Measurements from ENCODE around the gene SLC39A10. TPM values are rescaled to one million over a fixed set of nuclear protein-coding genes. Genes with fewer than 3 reads are reported as not detected.
"Not testable (repeated sequence)": the region's sequence is repeated elsewhere in the genome, so short reads cannot be mapped to it uniquely, and the experiment has no call there.

Gene SLC39A10
- total and polyA plus RNA-seq, 2 donors (not counting 1 experiment from before 2014, with no cell fraction given) = 18.6 to 99.3 TPM

DNA sequence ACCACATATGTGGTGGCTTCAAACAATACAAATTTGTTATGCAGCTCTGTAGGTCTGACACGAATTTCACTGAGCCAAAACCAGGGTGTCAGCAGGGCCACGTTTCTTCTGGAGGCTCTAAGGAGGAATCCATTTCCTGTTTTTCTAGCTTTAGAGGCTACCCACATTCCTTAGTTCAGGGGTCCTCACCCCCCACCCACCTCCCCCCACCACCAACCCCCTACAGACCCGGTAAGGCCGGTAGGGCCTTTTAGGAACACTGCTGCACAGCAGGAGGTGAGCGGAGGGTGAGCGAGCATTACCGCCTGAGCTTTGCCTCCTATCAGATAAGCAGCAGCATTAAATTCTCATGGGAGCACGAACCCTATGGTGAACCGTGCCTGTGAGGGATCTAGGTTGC lies 10.6 kb upstream of the SLC39A10 start:
- H3K27ac Mint-ChIP-seq = peak overlapping the region; percentile 76
- peak overlapping the region; percentile 46 for H2AFZ ChIP-seq (ENCODE audit: insufficient read depth, low read depth, low read length, poor library complexity, severe bottlenecking)
- H3K27me3 ChIP-seq (replicated peaks in 1 of 4; ENCODE audit: control extremely low read depth in 1 of 4, control insufficient read depth in 3 of 4, insufficient read depth in 4 of 4, low read length in 3 of 4) = no peaks in the 10 kb centered on the region
- no peak overlapping the region for H3K4me3 ChIP-seq (ENCODE audit: control extremely low read depth in 1 of 5, extremely low read depth in 1 of 5, insufficient read depth in 1 of 5, low read depth in 2 of 5, low read length in 4 of 5)
- no peak overlapping the region for H3K4me3 Mint-ChIP-seq
- no peaks in the 10 kb centered on the region for H3K36me3 ChIP-seq (replicated peaks in 1 of 2; ENCODE audit: control extremely low read depth in 1 of 2, control insufficient read depth in 1 of 2, extremely low read depth in 1 of 2, insufficient read depth in 2 of 2, low read length in 1 of 2)
- H3K27ac ChIP-seq (ENCODE audit: low read length in 2 of 2) = peak overlapping the region; percentile 11 to 95
- no peak for DNase-seq
- peaks cover 62% of the 10 kb centered on the region for H3K4me1 Mint-ChIP-seq
- intact Hi-C loops (cut with micrococcal nuclease) = no loop called here
- POLR2A ChIA-PET = no interaction called here
- H3K27me3 Mint-ChIP-seq = no peaks in the 10 kb centered on the region
- no peaks in the 10 kb centered on the region for H4K20me1 ChIP-seq (ENCODE audit: control insufficient read depth, insufficient read depth, low read length, poor library complexity, severe bottlenecking)
- peak overlapping the region; percentile 75 for H3K4me2 ChIP-seq (replicated peaks; ENCODE audit: low read depth, low read length, poor library complexity, severe bottlenecking)
- TF ChIP-seq, protein P1, sequence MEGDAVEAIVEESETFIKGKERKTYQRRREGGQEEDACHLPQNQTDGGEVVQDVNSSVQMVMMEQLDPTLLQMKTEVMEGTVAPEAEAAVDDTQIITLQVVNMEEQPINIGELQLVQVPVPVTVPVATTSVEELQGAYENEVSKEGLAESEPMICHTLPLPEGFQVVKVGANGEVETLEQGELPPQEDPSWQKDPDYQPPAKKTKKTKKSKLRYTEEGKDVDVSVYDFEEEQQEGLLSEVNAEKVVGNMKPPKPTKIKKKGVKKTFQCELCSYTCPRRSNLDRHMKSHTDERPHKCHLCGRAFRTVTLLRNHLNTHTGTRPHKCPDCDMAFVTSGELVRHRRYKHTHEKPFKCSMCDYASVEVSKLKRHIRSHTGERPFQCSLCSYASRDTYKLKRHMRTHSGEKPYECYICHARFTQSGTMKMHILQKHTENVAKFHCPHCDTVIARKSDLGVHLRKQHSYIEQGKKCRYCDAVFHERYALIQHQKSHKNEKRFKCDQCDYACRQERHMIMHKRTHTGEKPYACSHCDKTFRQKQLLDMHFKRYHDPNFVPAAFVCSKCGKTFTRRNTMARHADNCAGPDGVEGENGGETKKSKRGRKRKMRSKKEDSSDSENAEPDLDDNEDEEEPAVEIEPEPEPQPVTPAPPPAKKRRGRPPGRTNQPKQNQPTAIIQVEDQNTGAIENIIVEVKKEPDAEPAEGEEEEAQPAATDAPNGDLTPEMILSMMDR (IDR thresholded peaks at IDR 0.05) = no peak
- TF ChIP-seq EZH2 (IDR thresholded peaks at IDR 0.05; ENCODE audit: borderline replicate concordance, insufficient read depth, low read depth, low read length, poor library complexity, severe bottlenecking) = no peak
- 71% methylated on average over 2 of the region's 9 CpGs for WGBS (ENCODE audit: insufficient coverage)
- no peak overlapping the region for H3K9ac ChIP-seq (ENCODE audit: low read length)
- no peak for ATAC-seq (ENCODE audit: low read depth)
- CTCF ChIA-PET = interaction anchor here (0.7 to 0.8 kb wide), 2 partner anchors 9 to 13 kb away, joined by 3 read pairs; no protein-coding TSS in a partner anchor
- no peaks in the 10 kb centered on the region for H3K9me3 ChIP-seq (ENCODE audit: control extremely low read depth in 1 of 3, control insufficient read depth in 2 of 3, insufficient read depth in 1 of 3, low read length in 2 of 3)
- no peaks in the 10 kb centered on the region for H3K9me3 Mint-ChIP-seq (ENCODE audit: insufficient read depth)
- H3K79me2 ChIP-seq (ENCODE audit: control insufficient read depth, insufficient read depth, low read length) = peaks cover 8% of the 10 kb centered on the region
- peaks cover 59 to 60% of the 10 kb centered on the region in 2 donors for H3K4me1 ChIP-seq (ENCODE audit: control insufficient read depth in 2 of 2, insufficient read depth in 2 of 2, low read length in 2 of 2)

DNA sequence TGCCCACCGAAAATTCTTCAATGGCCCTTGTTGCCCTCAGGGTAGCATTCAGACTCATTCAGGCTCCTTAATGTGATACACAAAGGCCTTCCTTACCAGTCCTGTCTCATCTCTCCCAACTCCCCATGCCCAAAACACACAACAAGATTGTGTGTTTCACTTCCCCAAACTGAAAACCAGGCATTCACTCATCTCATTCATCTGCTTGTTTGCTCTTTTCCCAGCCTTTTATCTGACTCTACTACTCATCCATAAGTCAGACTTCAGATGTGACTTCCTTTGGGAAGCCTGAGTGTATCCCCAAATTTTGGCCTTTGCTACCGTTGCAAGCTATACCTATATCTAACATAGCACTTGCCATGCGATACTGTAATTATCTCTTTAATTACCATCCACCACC lies 9.7 kb upstream of the SLC39A10 start:
- peak overlapping the region; percentile 76 for H3K27ac Mint-ChIP-seq
- CTCF ChIA-PET = interaction anchor here (0.7 kb wide), 1 partner anchor 9 kb away, joined by 3 read pairs; the partner anchor contains the start of gene SLC39A10
- H3K4me2 ChIP-seq (replicated peaks; ENCODE audit: low read depth, low read length, poor library complexity, severe bottlenecking) = peak overlapping the region; percentile 75

DNA sequence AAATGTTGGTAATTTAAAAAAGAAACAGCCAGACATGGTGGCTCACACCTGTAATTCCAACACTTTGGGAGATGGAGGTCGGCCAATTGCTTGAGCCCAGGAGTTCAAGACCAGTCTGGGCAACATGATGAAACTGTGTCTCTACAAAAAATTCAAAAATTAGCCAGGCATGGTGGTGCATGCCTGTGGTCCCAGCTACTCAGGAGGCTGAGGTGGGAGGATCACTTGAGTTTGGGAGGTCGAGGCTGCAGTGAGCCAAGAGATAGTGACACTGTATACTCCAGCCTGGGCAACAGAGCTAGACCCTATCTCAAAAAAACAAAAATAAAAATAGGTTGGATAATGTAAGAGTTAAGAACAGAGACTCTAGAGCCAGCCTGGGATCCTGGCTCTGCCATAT lies 8.7 kb upstream of the SLC39A10 start:
- DNase-seq; POLR2A ChIA-PET; H3K27me3 Mint-ChIP-seq; H3K27me3 ChIP-seq (replicated peaks in 1 of 4; ENCODE audit: control extremely low read depth in 1 of 4, control insufficient read depth in 3 of 4, insufficient read depth in 4 of 4, low read length in 3 of 4); H3K36me3 ChIP-seq (replicated peaks in 1 of 2; ENCODE audit: control extremely low read depth in 1 of 2, control insufficient read depth in 1 of 2, extremely low read depth in 1 of 2, insufficient read depth in 2 of 2, low read length in 1 of 2); intact Hi-C loops (cut with micrococcal nuclease); H4K20me1 ChIP-seq (ENCODE audit: control insufficient read depth, insufficient read depth, low read length, poor library complexity, severe bottlenecking); ATAC-seq (ENCODE audit: low read depth); H3K9me3 ChIP-seq (ENCODE audit: control extremely low read depth in 1 of 3, control insufficient read depth in 2 of 3, insufficient read depth in 1 of 3, low read length in 2 of 3); H3K9me3 Mint-ChIP-seq (ENCODE audit: insufficient read depth): not testable (repeated sequence)
- Mint-ChIP-seq H3K4me3 (peak overlapping the region; percentile 59), H3K4me1 (peaks cover 61% of the 10 kb centered on the region), H3K27ac (peak overlapping the region; percentile 97)
- H3K4me2 ChIP-seq (replicated peaks; ENCODE audit: low read depth, low read length, poor library complexity, severe bottlenecking) = peak overlapping the region; percentile 75
- H3K4me1 ChIP-seq (ENCODE audit: control insufficient read depth in 2 of 2, insufficient read depth in 2 of 2, low read length in 2 of 2) = peaks cover 55 to 58% of the 10 kb centered on the region in 2 donors
- H3K9ac ChIP-seq (ENCODE audit: low read length) = peak overlapping the region; percentile 59
- WGBS (ENCODE audit: insufficient coverage) = 88% methylated on average over 1 of the region's 2 CpGs
- H3K27ac ChIP-seq (ENCODE audit: low read length in 2 of 2) = peak overlapping the region; percentile 93 to 95
- peak overlapping the region; percentile 33 for H2AFZ ChIP-seq (ENCODE audit: insufficient read depth, low read depth, low read length, poor library complexity, severe bottlenecking)
- H3K79me2 ChIP-seq (ENCODE audit: control insufficient read depth, insufficient read depth, low read length) = peaks cover 13% of the 10 kb centered on the region
- H3K4me3 ChIP-seq (ENCODE audit: control extremely low read depth in 1 of 5, extremely low read depth in 1 of 5, insufficient read depth in 1 of 5, low read depth in 2 of 5, low read length in 4 of 5) = peak overlapping the region in 1 of 5 experiments; percentile 48
- CTCF ChIA-PET = interaction anchor here (4.1 kb wide), 1 partner anchor 71 kb away, joined by 29 read pairs; no protein-coding TSS in a partner anchor

More for the DNA sequence above, 9.7 kb upstream of the SLC39A10 start:
- Histone ChIP-seq H4K20me1 (ENCODE audit: control insufficient read depth, insufficient read depth, low read length, poor library complexity, severe bottlenecking) (no peaks in the 10 kb centered on the region), H3K27me3 (replicated peaks in 1 of 4; ENCODE audit: control extremely low read depth in 1 of 4, control insufficient read depth in 3 of 4, insufficient read depth in 4 of 4, low read length in 3 of 4) (no peaks in the 10 kb centered on the region), H3K9me3 (ENCODE audit: control extremely low read depth in 1 of 3, control insufficient read depth in 2 of 3, insufficient read depth in 1 of 3, low read length in 2 of 3) (no peaks in the 10 kb centered on the region), H3K79me2 (ENCODE audit: control insufficient read depth, insufficient read depth, low read length) (peaks cover 13% of the 10 kb centered on the region), H3K36me3 (replicated peaks in 1 of 2; ENCODE audit: control extremely low read depth in 1 of 2, control insufficient read depth in 1 of 2, extremely low read depth in 1 of 2, insufficient read depth in 2 of 2, low read length in 1 of 2) (no peaks in the 10 kb centered on the region), H2AFZ (ENCODE audit: insufficient read depth, low read depth, low read length, poor library complexity, severe bottlenecking) (no peak overlapping the region), H3K4me3 (ENCODE audit: control extremely low read depth in 1 of 5, extremely low read depth in 1 of 5, insufficient read depth in 1 of 5, low read depth in 2 of 5, low read length in 4 of 5) (no peak overlapping the region), H3K4me1 (ENCODE audit: control insufficient read depth in 2 of 2, insufficient read depth in 2 of 2, low read length in 2 of 2) (peaks cover 60 to 64% of the 10 kb centered on the region in 2 donors), H3K9ac (ENCODE audit: low read length) (no peak overlapping the region), H3K27ac (ENCODE audit: low read length in 2 of 2) (peak overlapping the region; percentile 11 to 95)
- intact Hi-C loops (cut with micrococcal nuclease) = no loop called here
- H3K4me1 Mint-ChIP-seq = peaks cover 63% of the 10 kb centered on the region
- peak overlapping the region; percentile 54 for H3K4me3 Mint-ChIP-seq
- no peaks in the 10 kb centered on the region for H3K27me3 Mint-ChIP-seq
- no peak for TF ChIP-seq EZH2 (IDR thresholded peaks at IDR 0.05; ENCODE audit: borderline replicate concordance, insufficient read depth, low read depth, low read length, poor library complexity, severe bottlenecking)
- TF ChIP-seq, protein P1 (IDR thresholded peaks at IDR 0.05) = no peak
- ATAC-seq (ENCODE audit: low read depth) = no peak
- no peaks in the 10 kb centered on the region for H3K9me3 Mint-ChIP-seq (ENCODE audit: insufficient read depth)
- WGBS (ENCODE audit: insufficient coverage) = 95% methylated on average over 3 of the region's 3 CpGs
- DNase-seq = peak; percentile 61
- POLR2A ChIA-PET = interaction anchor here (0.8 kb wide), 1 partner anchor 9 kb away, joined by 3 read pairs; the partner anchor contains the start of gene SLC39A10
